Activated naive CD4-positive, alpha-beta T cell treated with anti-CD3 and anti-CD28 coated beads, Interleukin-2, amount 50 U/mL, for 72 hours (primary cell): ENCODE data around the gene SEC14L1. TPM values are rescaled to one million over a fixed set of nuclear protein-coding genes. Genes with fewer than 3 reads are reported as not detected.

Experiments used
- ATAC-seq, 2 donors: fragments of 150-1000 bp; cut with Tn5 transposase; 2 replicates each; pipeline ENCODE4 v1.10.0; 2021; ENCODE audit warnings: mild to moderate bottlenecking in 2 of 2, moderate library complexity in 2 of 2
- DNase-seq, 2 donors: peaks; one replicate each; pipeline ENCODE4 v3.0.0; 2021 to 2022; ENCODE audit warnings: low spot score in 2 of 2
- H3K27ac Mint-ChIP-seq, 2 donors: one replicate each; pipeline ENCODE4 v1.8.0; 2022; ENCODE audit warnings: mild to moderate bottlenecking in 2 of 2, mixed read lengths in 2 of 2
- H3K36me3 Mint-ChIP-seq, 2 donors: one replicate each; pipeline ENCODE4 v1.8.0; 2022; ENCODE audit warnings: mixed read lengths in 2 of 2
- H3K9me3 Mint-ChIP-seq, 2 donors: one replicate each; pipeline ENCODE4 v1.8.0; 2022; ENCODE audit warnings: mixed read lengths in 2 of 2
- total RNA-seq, 2 donors: library from RNA; stranded (reverse); gene quantifications; one replicate each; pipeline ENCODE4 v1.2.3, GENCODE V29; 2022

SEC14L1 gene
- total RNA-seq, 2 donors from 2014 or later, result 53.4 to 103 TPM

DNA sequence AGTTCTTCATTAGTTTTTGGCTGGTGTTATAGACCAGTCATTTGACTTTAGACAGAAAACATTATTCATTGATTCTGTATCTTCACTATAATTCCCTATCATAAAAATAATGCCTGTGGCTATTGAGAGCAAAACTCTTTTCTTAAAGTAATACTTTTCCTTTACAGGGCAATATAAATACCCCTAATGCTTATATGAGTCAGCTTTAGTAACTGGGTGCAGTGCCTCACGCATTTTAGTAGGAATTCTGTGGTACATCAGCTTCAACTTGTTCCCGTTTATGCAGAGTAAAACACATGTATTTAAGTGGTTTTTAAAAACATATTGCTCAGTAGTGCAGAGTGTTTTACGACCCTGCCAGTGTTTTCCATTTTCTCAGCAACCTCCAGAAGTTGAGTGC is 68.1 kb downstream of the SEC14L1 start:
- Mint-ChIP-seq H3K9me3 (no peaks in the 10 kb centered on the region), H3K36me3 (peaks cover 15 to 22% of the 10 kb centered on the region in 2 donors), H3K27ac (peak overlapping the region in 1 of 2 donors; percentile 37)
- no peak for DNase-seq
- ATAC-seq, result no peak

DNA sequence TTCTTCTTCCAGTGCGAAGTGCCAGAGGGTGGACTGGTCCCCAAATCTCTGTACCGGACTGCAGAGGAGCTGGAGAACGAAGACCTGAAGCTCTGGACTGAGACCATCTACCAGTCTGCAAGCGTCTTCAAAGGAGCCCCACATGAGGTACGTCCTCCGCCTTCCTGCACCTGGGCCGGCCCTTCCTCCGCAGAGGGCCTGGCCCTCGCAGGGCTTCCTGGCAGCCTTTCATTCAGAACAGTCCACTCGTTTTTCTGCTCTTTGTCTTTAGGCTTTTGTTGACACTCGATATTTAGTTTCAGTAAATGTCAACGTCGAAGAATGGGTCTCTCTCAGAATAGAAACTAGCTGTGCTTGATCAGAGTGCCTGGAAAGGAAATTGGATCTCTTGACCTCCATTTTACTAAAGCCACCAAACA is 68.6 kb downstream of the SEC14L1 start:
- ATAC-seq, result no peak
- H3K9me3 Mint-ChIP-seq, result no peaks in the 10 kb centered on the region
- H3K36me3 Mint-ChIP-seq, result peaks cover 15 to 22% of the 10 kb centered on the region in 2 donors
- no peak overlapping the region for H3K27ac Mint-ChIP-seq
- no peak for DNase-seq

DNA sequence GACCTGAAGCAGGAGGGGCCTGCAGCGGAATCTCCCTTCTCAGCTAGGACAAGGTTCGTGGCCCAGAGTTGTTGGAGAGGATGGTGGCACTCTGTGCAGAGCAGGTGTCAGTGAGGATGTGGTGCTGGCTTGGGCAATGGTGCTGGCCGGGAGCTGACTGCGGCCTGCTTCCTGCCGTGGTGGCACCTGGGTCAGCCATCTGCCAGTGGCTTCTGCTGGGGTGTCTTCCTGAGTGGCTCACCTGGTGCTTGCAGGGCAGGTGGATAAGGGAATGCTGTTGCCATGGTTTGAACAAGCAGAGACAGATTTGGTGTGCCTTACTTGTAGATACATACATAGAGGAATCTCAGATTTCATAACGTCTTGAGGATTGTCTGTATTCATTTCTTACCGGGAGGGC is 69.6 kb downstream of the SEC14L1 start:
- H3K9me3 Mint-ChIP-seq, result no peaks in the 10 kb centered on the region
- no peak for ATAC-seq
- DNase-seq, result no peak
- peaks cover 15 to 22% of the 10 kb centered on the region in 2 donors for H3K36me3 Mint-ChIP-seq
- peak overlapping the region; percentile 46 to 63 for H3K27ac Mint-ChIP-seq

DNA sequence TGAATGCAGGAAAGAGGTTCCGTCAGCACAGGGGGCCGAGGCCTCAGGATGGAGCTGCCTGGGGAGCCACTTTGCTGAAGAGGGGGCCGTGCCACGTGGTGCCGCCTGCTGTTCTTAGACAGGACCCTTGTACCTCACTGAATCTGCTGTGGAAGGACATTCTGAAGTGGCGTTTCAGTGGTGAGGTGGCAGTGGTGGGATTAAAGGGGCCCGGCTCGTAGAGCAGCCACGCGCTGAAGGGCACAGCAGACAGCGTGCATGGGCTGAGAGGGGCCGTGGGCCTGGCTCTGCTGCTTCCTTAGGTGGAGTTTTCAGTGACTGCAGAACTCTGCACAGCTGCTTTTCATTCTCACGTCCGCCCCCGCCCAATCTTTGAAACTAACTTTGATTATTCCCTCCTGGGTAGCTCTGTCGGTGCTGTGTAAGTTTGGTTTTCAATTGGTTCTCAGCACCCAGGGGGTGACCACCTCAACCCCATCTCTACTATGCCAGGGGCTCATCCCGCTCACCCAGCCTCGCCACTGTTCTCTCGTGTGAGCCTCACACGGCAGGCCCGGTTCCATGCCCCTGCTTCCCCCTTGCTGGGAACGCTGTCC is 70.3 kb downstream of the SEC14L1 start:
- no peaks in the 10 kb centered on the region for H3K9me3 Mint-ChIP-seq
- DNase-seq (no peak), ATAC-seq (no peak)
- H3K27ac Mint-ChIP-seq, result peak overlapping the region; percentile 25 to 46
- H3K36me3 Mint-ChIP-seq, result peaks cover 15 to 22% of the 10 kb centered on the region in 2 donors

DNA sequence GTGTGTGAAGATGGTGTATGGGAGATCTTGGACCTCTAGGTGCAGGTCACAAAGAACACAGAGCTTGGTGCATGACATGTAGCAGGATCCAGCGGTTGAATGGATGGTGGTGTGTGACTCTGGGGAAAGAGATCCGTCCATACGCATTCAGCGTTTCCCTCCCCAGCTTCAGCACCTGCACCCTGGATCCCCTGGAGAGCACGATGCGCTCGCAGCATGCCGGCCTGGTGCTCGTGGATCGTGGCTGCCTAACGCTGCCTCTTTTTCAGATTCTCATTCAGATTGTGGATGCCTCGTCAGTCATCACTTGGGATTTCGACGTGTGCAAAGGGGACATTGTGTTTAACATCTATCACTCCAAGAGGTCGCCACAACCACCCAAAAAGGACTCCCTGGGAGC is 70.9 kb downstream of the SEC14L1 start:
- Mint-ChIP-seq H3K36me3 (peaks cover 15 to 22% of the 10 kb centered on the region in 2 donors), H3K9me3 (no peaks in the 10 kb centered on the region), H3K27ac (peak overlapping the region in 1 of 2 donors; percentile 18)
- DNase-seq (no peak), ATAC-seq (no peak)

DNA sequence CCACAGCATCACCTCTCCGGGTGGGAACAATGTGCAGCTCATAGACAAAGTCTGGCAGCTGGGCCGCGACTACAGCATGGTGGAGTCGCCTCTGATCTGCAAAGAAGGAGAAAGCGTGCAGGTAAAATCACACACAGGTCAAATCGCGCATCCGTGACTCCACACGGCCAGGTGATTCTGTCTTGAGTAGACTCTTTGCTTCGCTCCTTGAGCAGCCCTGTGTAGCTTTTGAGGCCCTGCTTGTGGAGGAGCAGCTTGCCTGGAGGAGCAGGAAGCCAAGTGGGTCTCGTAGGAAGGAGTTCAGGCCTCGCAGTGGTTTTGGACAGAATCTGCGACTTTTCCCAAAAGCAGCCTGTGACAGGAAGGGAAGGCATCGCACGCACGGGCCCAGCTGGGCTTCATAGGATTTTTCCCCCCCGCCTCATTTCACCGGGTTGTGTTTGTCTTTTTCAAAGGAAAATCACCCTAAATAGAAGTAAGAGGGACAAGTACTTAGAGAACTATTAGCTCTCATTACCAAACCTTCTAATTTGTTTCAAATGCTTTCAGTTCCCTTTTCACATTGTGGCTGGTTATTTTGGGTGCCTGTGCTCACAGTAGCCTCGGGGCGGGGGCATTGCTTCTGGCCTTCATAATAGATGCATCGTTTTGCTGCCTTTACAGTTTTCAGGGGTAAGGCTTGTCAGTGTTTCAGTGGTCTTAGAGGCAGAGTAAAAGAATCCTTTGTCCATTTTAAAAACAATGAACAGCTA is 71.5 kb downstream of the SEC14L1 start:
- ATAC-seq, result no peak
- no peak for DNase-seq
- peaks cover 15 to 22% of the 10 kb centered on the region in 2 donors for H3K36me3 Mint-ChIP-seq
- no peaks in the 10 kb centered on the region for H3K9me3 Mint-ChIP-seq
- H3K27ac Mint-ChIP-seq, result peak overlapping the region in 1 of 2 donors; percentile 60

DNA sequence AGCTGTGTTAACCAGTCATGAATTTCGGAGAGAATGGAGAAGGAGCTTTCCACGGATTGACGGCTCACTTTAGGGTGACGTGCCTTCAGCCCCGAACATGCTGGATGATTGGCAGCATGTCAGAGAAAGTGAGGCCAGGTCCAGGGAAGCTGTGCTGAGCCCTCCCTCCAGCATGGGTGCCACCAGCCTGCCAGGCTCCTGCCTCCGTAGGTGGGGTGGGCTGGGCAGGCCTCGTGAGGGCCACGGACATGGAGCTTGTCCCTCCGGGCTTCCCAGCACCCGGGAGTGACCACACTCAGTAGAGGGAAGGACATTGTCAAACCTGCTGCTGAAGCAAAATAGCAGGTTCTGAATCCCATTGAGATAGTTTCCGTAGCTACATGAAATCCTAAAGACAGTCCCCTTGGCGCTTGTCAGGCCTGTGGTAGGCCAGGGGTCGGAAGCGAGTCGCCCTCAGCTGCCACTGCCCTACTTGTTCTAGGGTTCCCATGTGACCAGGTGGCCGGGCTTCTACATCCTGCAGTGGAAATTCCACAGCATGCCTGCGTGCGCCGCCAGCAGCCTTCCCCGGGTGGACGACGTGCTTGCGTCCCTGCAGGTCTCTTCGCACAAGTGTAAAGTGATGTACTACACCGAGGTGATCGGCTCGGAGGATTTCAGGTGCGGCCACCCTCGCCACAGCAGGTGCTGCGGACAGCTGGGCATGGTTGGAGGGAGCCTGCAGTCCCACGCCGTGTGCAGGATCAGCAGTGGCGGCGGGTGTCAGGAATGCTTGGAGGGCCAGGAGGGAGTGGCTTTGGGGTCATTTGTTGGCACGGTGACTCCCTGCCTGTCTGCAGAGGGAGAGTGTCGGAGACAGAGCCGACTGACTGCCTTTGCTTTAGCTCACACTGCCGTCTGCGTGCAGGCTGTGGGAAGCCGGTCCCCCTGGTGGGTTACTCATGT is 72.3 kb downstream of the SEC14L1 start:
- H3K27ac Mint-ChIP-seq, result peak overlapping the region in 1 of 2 donors; percentile 60
- no peak for DNase-seq
- peaks cover 15 to 22% of the 10 kb centered on the region in 2 donors for H3K36me3 Mint-ChIP-seq
- ATAC-seq, result no peak
- H3K9me3 Mint-ChIP-seq, result no peaks in the 10 kb centered on the region

DNA sequence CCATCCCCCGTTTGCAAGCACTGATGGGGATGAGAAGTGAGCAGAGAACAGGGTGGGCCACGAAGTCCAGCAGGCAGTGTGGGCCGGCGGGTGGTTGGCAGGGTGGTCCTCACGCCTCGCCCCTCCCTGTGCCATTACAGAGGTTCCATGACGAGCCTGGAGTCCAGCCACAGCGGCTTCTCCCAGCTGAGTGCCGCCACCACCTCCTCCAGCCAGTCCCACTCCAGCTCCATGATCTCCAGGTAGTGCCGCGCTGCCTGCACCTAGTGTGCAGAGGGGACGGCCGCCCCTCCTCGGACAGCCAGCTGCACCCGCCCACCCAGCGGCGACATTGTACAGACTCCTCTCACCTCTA is 73.0 kb downstream of the SEC14L1 start:
- Mint-ChIP-seq H3K27ac (no peak overlapping the region), H3K9me3 (no peaks in the 10 kb centered on the region), H3K36me3 (peaks cover 15 to 17% of the 10 kb centered on the region in 2 donors)
- DNase-seq, result no peak
- ATAC-seq, result no peak

DNA sequence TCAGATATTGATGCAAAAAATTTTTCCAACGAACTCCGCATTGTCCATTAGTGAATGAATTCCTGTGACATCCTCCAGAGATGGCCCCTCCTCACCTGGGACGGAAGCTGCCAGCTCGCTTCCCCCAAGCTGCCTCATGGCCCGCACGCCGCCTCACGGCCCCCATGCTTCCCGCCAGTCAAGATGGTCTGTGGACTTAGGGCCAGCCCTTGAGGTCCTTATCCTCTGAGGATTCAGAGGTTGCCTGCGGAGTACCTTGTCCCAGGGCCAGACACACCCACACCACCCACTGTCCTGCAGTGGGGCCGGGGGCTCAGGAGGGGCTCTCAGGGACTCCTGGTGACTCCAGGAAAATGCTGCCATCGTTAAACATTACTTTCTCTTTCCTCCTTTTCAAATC is 73.6 kb downstream of the SEC14L1 start:
- ATAC-seq (no peak), DNase-seq (no peak)
- Mint-ChIP-seq H3K27ac (no peak overlapping the region), H3K36me3 (peaks cover 14 to 17% of the 10 kb centered on the region in 2 donors), H3K9me3 (no peaks in the 10 kb centered on the region)

DNA sequence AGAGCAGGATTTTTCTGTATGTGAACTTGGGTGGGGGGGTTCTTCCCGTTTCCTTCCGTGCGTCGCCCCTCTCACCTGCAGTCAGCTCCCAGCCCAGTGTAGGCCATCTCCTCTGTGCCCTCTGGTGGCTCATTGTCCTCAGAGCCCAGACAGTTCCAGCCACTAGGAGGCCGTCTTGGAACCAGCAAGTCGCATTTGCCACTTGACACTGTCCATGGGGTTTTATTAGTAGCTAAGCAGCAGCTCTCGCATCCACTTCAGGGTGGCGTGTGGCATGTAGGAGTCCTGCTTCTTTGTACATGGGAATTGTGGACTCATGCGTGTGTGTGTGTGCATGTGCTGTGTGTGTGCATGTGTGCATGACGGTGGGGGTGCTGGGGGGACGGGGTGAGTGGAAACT is 74.0 kb downstream of the SEC14L1 start:
- Mint-ChIP-seq H3K36me3 (peaks cover 10 to 17% of the 10 kb centered on the region in 2 donors), H3K9me3 (no peaks in the 10 kb centered on the region), H3K27ac (no peak overlapping the region)
- DNase-seq, result no peak
- peak; percentile 59 to 64 for ATAC-seq

DNA sequence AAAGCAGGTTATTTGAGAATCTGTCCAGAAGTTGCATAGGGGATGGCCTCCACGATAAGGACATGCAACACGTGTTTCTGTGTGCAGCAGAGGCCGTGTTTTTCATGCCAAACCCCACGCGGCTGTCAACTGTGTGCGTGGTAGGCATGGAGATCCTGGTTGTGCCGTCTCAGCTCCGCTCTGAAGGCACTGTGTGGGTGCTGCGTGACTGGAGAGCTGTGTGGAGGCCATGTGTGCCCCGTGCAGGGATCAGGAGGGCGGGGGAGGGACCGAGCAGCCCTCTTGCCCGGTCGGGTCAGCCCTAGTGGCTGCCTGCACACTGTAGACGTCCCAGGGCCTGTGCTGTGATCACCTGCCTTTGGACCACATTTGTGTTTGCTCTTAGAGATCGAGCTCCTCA is 74.5 kb downstream of the SEC14L1 start:
- Mint-ChIP-seq H3K27ac (no peak overlapping the region), H3K9me3 (no peaks in the 10 kb centered on the region), H3K36me3 (peaks cover 4 to 11% of the 10 kb centered on the region in 2 donors)
- no peak for ATAC-seq
- DNase-seq, result no peak

DNA sequence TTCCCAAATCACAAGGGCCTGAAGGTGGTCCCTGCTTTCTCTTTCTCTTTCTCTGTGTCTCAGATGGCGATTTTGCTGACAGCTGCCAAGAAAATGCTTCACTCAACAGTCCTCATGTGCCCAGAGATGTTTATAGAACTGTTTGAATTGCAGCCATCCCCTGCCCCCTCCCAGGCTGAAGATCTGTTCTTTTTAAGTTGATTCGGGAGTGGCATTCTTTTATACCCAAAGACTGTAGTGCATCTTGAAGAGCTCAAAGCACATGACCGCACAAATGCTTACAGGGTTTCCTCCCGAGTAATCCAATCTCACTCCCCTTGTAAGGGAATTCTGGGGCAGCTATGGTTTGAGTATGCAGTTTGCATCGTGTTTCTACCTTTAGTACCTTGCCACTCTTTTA is 75.7 kb downstream of the SEC14L1 start:
- Mint-ChIP-seq H3K9me3 (no peaks in the 10 kb centered on the region), H3K36me3 (peaks cover 0 to 6% of the 10 kb centered on the region in 2 donors), H3K27ac (no peak overlapping the region)
- ATAC-seq (no peak), DNase-seq (no peak)

DNA sequence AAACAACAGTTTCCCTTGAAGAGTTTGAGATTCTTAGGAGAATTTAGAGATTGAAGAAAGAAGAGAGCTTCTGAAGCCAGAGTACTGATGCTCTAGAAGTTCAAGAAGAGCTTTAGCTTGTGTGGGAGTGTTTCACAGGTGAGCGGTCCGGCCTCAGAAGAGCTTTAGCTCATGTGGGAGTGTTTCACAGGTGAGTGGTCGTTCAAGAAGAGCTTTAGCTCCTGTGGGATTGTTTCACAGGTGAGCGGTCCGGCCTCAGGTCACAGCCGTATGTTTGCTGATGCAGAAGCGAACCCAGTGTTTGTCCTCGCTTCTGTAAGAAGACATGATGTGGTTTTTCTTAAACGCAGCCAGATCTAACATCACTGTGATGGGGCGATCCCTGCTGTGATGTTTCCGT is 76.4 kb downstream of the SEC14L1 start:
- H3K27ac Mint-ChIP-seq, result peak overlapping the region in 1 of 2 donors; percentile 17
- no peak for ATAC-seq
- no peak for DNase-seq
- no peaks in the 10 kb centered on the region for H3K36me3 Mint-ChIP-seq
- no peaks in the 10 kb centered on the region for H3K9me3 Mint-ChIP-seq

DNA sequence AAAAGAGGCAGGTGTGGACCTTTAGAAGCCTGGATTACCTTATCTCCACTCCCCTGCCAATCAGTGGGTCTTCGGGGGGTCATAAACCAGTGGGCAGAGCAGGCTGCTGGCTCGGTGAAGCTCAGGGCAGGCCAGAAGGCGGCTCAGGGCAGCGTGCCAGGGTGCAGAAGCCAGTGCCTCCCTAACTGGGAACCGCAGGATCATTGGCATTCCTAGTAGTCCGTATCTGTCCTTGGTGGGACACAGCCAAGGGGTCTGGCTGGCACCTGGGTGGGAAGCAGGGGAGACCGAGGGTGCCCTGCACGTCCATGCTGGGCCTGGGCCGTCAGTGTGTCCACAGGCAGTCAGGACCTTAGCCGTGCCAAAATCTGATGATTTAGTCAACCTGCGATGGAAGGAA is 76.8 kb downstream of the SEC14L1 start:
- ATAC-seq (no peak), DNase-seq (no peak)
- H3K27ac Mint-ChIP-seq, result no peak overlapping the region
- no peaks in the 10 kb centered on the region for H3K9me3 Mint-ChIP-seq
- H3K36me3 Mint-ChIP-seq, result no peaks in the 10 kb centered on the region

DNA sequence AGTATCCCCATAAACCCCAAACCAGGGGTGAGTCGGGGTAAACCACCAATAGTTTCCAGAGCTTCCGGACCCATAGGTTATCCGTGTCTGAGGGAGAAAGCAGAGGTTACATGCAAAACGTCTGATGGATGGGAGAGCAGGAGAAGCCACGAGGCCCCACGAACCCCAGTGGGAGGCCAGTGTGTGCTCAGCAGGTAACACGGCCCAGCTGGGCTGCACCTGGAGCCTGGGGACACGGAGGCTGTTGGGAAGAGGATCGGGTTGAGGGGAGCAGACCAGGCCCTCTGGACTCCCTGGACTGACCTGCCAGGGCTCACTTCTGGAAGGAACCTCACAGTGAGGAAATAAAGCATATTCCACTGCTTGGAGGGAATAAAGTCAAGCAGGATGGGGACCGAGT is 78.1 kb downstream of the SEC14L1 start:
- ATAC-seq, result no peak
- Mint-ChIP-seq H3K36me3 (no peaks in the 10 kb centered on the region), H3K27ac (peak overlapping the region in 1 of 2 donors; percentile 43), H3K9me3 (no peaks in the 10 kb centered on the region)
- no peak for DNase-seq

DNA sequence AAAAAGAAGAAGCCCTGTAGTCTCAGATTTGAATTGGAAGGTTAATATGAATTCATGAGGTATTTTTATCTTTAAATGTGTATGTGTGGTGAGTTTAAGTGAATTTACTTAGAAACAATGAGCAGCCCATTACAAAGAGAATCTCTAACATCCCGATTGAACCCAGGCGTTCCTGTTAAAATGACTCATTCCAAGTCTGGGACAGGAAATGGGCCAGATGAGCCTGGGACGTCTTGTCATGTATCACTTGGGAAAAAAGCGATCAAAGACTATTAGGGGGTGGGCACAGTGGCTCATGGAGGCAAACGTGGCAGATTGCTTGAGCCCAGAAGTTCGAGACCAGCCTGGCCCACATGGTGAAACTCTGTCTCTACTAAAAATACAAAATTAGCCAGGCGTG is 81.6 kb downstream of the SEC14L1 start:
- no peak overlapping the region for H3K27ac Mint-ChIP-seq
- peaks cover 3 to 6% of the 10 kb centered on the region in 2 donors for H3K9me3 Mint-ChIP-seq
- DNase-seq (no peak), ATAC-seq (no peak)
- H3K36me3 Mint-ChIP-seq, result peaks cover 0 to 13% of the 10 kb centered on the region in 2 donors
